GM18520 (cell line): ENCODE measurements around the gene SLC5A2.
A peak's percentile ranks its signal among the peaks of the same experiment; 100 is the strongest.
"Not testable (repeated sequence)": the region's sequence is repeated elsewhere in the genome, so short reads cannot be mapped to it uniquely, and the experiment has no call there.

Experiments used
- ATAC-seq: cut with Tn5 transposase; IDR thresholded peaks from one replicate; pipeline ENCODE4 v1.9.1; 2021; ENCODE audit not compliant: unreplicated experiment

The SLC5A2 gene

GRCh38 chr16:31483081-31483480 is at the start of gene SLC5A2:
Gene SLC5A2 (plus strand): TSS chr16:31483123. CDS start chr16:31483137, 14 bp downstream.
- ATAC-seq, result no peak

- no peak for ATAC-seq
These were observed 47.3 kb upstream of the SLC5A2 start for GRCh38 chr16:31435341-31436220.

DNA sequence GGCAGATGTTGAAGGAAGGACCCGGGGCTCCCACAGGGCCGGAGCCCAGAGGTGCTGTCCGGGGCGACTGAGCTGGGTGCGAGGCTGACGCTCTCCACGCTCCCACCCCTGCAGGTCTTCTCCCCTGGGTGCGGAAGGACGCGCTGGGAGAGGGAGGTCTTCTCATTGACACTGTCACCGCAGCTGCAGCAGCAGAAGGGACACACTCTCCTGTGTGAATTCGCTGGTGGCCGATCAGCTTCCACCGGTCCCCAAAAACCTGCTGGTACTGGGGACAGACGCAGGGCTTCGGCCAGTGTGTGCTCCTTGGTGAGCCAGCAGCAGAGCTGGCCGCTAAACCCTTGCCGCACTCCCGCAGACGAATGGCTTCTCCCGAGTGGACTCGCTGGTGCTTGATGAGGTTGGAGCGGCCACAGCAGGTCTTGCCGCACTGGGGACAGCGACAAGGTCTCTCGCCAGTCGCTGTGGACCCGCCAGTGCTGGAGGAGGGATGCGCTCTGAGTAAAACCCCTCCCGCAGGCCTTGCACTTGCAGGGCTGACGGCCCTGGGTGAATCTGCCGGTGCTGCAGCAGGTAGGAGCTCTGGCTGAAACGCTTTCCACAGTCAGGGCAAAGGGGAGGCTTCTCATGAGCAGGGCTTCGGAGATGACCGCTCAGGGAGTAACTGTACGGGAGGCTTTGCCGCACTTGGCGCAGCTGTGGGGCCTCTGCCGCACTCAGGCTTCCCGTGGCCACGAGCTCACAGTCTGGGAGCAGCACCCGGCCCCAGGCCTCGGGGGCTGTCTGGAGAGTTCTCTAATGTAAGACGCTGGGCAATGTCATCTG is 46.5 kb upstream of the SLC5A2 start:
- ATAC-seq, result no peak

DNA sequence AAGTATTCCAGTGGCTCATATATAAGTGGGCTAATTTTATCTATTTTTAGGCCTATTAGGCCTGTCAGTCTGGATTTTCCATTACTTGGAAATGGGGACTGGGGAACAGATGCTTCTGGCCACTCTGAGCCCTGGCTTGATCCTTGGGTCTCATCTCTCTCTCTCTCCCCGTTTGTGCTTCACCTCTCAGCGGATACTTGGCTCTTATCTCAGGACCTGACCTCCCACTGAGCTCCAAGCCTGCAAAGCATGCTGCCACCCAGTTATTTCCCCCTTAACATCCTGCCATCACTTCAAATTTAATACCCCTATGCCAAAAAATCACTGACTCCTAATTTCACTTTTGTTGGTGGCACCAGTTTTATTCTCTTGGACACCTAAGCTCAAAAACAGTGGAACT is 44.5 kb upstream of the SLC5A2 start:
- ATAC-seq, result no peak

DNA sequence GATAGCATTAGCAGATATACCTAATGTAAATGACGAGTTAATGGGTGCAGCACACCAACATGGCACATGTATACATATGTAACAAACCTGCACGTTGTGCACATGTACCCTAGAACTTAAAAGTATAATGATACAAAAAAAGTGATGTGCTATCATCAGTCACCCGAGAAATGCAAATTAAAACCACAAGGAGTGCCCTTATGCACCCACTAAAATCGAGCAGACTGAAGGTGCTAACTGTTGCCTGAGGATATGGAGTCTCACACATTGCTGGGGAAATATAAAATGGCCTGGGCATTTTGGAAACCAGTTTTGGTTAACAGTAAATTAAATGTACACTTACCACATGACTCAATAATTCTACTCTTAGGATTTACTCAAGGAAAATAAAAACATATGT is 43.9 kb upstream of the SLC5A2 start:
- ATAC-seq, result peak; percentile 35

GRCh38 chr16:31439519-31439918 is 43.4 kb upstream of the SLC5A2 start:
- ATAC-seq, result no peak

DNA sequence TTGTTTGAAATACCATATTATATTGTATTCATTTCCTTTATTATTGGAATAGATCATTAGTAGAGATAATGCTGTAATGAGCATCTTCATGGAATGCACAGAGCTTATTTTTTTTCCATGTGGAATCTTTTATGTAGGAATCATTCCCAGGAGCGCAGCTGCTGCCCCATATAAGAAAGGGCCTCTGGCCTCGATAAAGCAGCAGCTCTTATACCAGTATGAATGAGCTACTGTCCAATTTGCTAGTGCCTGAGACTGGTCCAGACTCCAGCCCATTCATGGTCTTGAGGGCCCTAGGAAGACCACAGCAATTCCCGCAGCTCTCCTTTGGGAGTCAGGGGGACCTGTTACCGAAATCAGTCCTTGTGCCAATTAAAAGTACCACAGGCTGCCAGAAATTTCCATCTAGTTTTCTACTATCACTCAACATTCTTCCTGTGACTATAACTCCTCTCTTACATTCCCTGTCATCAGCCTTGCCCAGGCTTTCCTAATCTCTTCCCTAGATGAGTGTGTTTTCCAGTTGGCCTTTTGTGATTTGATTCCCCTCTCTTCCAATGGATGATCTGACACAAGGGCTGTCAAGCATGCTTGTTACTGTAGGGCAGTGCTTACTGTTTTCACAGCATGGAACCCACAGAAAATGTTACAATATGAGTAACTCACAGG is 42.3 kb upstream of the SLC5A2 start:
- no peak for ATAC-seq

DNA sequence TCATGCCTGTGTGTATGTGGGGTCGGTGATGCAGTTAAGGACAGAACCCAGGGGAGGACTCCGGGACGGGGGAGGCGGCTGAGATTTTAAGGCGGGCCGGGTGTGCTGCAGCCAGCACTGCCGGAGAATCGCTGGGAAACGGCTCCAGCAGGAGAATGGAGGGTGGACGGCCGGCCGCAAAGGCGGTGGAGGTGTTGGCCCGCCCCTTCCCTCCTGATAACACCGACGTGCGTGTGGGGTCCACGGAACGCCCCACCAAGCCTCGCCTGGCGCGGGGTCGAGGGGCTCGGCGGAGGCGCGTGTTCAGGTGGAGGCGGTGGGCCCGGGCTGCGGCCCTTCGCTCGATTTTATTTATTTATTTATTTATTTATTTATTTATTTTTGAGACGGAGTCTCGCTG is 41.0 kb upstream of the SLC5A2 start:
- no peak for ATAC-seq

DNA sequence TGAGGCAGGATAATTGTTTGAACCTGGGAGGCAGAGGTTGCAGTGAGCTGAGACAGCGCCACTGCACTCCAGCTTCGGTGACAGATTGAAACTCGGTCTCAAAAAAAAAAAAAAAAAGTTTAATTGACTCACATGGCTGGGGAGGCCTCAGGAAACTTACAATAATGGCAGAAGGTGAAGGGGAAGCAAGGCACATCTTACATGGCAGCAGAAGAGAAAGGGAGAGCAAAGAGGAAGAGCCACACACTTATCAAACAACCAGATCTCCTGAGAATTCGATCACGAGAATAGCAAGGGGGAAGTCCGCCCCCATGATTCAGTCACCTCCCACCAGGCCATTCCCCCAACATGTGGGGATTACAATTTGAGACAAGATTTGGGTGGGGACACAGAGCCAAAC is 37.0 kb upstream of the SLC5A2 start:
- not testable (repeated sequence) for ATAC-seq

- no peak for ATAC-seq
These were observed 31.7 kb upstream of the SLC5A2 start for GRCh38 chr16:31451201-31451600.

DNA sequence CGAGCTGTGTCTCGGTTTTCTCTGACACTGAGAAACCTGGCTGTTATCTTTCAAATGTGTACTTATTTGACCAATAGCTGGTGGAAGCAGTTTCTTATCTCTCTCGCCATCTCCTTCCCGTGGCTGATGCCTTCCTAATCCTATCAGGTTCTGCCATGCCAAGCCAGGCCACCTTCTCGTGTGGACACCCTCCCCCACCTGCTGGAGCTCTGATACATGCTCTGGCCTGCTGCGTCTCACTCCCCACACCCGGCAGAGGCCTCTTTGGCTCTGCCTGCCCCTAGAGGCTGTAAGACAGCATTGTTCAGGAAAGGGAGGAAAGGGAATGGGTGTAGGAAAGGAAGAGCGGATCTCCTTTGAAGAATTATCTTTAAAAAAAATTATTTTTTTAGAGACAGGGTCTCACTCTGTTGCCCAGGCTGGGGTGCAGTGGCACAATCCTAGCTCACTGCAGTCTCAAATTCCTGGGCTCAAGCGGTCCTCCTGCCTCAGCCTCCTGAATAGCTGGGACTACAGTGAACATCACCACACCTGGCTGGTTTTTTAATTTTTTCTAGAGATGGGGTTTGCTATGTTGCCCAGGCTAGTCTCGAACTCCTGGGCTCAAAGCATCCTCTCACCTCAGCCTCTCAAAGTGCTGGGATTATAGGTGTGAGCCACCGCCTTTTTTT is 31.1 kb upstream of the SLC5A2 start:
- no peak for ATAC-seq

GRCh38 chr16:31452631-31453106 is 30.3 kb upstream of the SLC5A2 start:
- ATAC-seq, result no peak

DNA sequence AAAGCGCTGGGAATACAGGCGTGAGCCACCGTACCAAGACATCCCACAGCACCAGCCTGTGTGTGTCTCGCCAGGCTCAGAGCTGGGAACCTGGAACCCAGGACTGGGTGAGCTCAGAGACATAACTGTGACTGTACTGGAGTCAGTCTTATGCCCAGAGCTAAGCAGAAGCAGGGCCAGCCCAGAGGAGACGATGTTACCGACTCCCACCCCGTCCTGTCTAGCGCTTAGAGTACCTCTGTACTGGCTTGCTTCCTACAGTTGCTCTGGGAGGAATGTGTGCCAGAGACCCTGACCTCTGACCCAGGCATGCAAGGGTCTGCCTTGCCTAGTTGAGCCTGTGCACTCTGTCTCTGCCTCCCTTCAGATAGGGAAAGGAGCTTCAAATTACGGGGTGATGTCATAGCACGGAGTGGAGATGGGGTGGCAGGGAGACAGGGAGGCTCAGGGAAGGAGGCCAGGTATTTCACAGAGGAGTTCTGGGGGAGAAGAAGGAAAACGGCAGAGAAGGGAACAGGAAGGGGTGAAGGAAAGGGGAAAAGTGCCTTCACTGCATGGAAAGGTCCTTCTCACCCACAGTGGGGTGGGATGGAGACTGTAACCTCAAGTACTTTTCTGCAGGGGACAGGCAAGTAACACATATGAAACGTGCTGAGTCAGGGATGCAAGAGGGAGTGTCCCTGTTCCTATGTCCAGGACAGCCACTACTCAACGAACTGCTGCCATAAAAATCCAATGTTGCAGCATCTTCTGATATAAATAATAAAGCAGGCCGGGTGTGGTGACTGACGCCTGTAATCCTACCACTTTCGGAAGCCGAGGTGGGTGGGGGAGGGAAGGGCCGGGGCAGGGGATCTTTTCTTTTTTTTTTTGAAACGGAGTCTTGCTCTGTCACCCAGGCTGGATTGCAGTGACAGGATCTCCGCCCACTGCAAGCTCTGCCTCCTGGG is 29.4 kb upstream of the SLC5A2 start:
- ATAC-seq, result no peak

DNA sequence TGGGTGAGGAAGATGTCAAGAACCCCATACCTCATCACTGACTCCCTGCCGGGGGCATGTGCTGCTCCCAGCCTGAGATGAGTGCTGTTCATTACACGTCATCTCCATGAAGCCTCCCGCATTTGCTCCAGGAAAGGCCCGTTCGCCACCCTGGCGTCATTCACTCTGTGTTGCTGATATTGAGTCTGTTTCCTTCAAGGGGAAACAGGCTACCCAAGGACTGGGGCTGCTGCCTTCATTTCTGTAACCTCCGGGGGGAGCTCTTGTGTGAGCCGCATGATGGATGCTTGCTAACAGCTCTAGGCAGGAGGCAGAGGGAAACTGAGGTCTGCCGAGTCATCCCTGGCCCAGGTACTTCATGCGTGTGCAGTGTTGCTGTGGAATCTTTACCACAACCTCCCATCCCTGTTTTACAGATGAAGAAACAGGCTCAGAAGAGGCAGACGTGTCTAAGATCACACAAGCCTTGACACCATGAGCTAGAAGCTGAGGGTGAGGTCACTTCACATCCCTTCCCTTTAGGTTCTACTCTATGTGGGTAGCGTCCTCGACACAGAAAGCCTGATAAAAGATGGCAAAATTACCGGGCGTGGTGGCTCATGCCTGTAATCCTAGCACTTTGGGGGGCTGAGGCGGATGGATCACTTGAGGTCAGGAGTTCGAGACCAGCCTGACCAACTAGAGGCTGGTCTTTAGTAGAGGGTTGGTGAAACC is 27.2 kb upstream of the SLC5A2 start:
- ATAC-seq, result no peak

GRCh38 chr16:31456988-31457360 is 25.9 kb upstream of the SLC5A2 start:
- ATAC-seq, result no peak

- ATAC-seq, result no peak
These were observed 24.7 kb upstream of the SLC5A2 start for GRCh38 chr16:31458073-31458843.

DNA sequence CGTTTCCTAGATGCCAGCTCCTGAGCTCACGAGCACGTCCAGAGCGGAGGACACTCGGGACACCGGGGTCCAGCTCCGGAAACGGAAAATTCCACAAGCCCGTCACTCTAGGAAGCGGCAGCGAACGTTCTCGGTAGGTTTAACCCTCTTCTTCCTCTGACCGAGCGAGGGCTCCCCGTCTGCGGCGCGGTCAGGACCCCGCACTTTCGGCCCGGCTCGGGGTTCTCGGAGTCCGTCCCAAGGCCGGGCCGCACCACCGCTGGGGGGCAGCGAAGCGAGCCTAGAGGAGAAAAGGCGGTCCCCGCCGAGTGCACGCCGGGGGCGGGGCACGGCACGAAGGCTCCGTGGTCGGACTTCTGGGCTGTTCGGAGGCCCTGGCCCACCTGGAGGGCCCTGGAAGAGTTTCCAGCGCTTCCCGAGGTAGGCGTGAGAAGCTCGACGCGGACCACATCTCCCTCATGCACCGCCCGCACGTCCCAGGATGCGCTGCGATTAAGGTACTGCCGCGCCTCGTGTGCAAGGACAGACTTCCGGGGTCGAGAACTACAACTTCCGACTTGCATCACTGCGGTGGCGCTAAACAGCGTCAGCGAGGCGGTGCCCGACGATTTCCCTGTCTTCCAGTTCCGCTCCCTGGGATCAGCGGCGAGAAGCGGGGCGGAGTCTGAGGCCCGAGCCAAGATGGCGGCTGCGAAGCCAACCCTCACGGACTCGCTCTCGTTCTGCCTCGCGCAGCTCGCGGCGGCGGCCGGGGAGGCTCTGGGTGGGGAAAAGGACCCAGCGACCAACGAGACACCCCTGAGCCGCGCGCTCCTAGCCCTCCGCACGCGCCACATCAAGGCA is 23.9 kb upstream of the SLC5A2 start, which contains the start of gene ARMC5:
TSS of gene ARMC5 (plus strand) at position 658 of the 843 bp plus-strand sequence. CDS start at position 682, 24 bp downstream.
- ATAC-seq, result peak; percentile 71
